Kidney (tissue), 14 donors: ENCODE measurements around the gene SLC25A26. TPM values are rescaled to one million over a fixed set of nuclear protein-coding genes. Genes with fewer than 3 reads are reported as not detected.

Source experiments
- DNase-seq, 5 donors: peaks; one replicate each; pipeline ENCODE4 v3.0.0-alpha.2; 2013 to 2020
- FAIRE-seq: peaks from 2 replicates; lab custom pipeline; 2012; peaks lifted over from hg19 to GRCh38; lab: Jason Lieb, UNC
- H3K27ac ChIP-seq, 2 donors: one replicate each; pipeline ENCODE4 v1.7.0; 2013; ENCODE audit warnings: low read depth in 2 of 2, low read length in 2 of 2, inconsistent platforms in 1 of 2
- H3K27me3 ChIP-seq: one replicate; pipeline ENCODE4 v1.7.1; 2013; ENCODE audit warnings: low read length, inconsistent platforms; ENCODE audit not compliant: control insufficient read depth, insufficient read depth
- H3K36me3 ChIP-seq, 3 donors: one replicate each; pipeline versions ENCODE4 v1.7.0 to v1.7.1; 2013; ENCODE audit warnings: low read length in 3 of 3, control low read depth in 1 of 3, inconsistent platforms in 1 of 3; ENCODE audit not compliant: insufficient read depth in 3 of 3, control insufficient read depth in 2 of 3
- H3K4me1 ChIP-seq, 3 donors: one replicate each; pipeline versions ENCODE4 v1.7.0 to v1.7.1; 2013; ENCODE audit warnings: low read length in 3 of 3, inconsistent platforms in 1 of 3, low read depth in 1 of 3; ENCODE audit not compliant: control insufficient read depth in 2 of 3, insufficient read depth in 2 of 3
- H3K4me3 ChIP-seq, 3 donors: one replicate each; pipeline versions ENCODE4 v1.7.0 to v1.8.1; 2013; ENCODE audit warnings: low read length in 3 of 3, control low read depth in 1 of 3, inconsistent platforms in 1 of 3
- H3K9ac ChIP-seq, 3 donors: one replicate each; pipeline versions ENCODE4 v1.7.0 to v1.7.1; 2013; ENCODE audit warnings: low read length in 3 of 3, control low read depth in 1 of 3, inconsistent platforms in 1 of 3
- H3K9me3 ChIP-seq, 3 donors: one replicate each; pipeline versions ENCODE4 v1.7.0 to v1.7.1; 2013; ENCODE audit warnings: low read length in 3 of 3, control low read depth in 1 of 3, inconsistent platforms in 1 of 3; ENCODE audit not compliant: control insufficient read depth in 2 of 3, insufficient read depth in 1 of 3
- intact Hi-C: fragments of 100-400 bp; cut with DNase I; formaldehyde crosslinking; loops from one replicate; pipeline ENCODE4 v1.11.1; 2022
- polyA plus RNA-seq: library from polyadenylated mRNA; stranded (reverse); fragments of 350-450 nt; fragmentation: Illumina TruSeq; extraction: RNeasy Lipid Tissue Mini Kit (QIAGEN cat#74804); gene quantifications from one replicate; pipeline ENCODE4 v1.2.3, GENCODE V29; 2014; ENCODE audit warnings: low read depth, low replicate concordance; ENCODE audit not compliant: insufficient read depth
- total RNA-seq: library from RNA; stranded (reverse); fragmentation: NEBNext Ultra II Directional; extraction: Animal tissue kit (Norgen Biotek cat#: 25700); gene quantifications from one replicate; pipeline ENCODE4 v1.2.1, GENCODE V29; 2021
- TF ChIP-seq, protein P1 (sequence below): IDR thresholded peaks from 3 replicates; pipeline ENCODE4 v1.5.1; 2012; ENCODE audit warnings: mild to moderate bottlenecking, moderate library complexity, borderline replicate concordance; ENCODE audit not compliant: insufficient read depth; ENCODE audit errors: extremely low read depth
- donor health status: control.
- donor health status: control.
- donor health status: control.
- donor health status: control.
- donor health status: control.
- donor health status: DM: yes; HTN: yes; CAD: no.
- donor health status: Normal renal cell carcinoma (clear cell type).

SLC25A26 gene
- total and polyA plus RNA-seq, 2 donors from 2014 or later, result 23.9 to 25.4 TPM

DNA sequence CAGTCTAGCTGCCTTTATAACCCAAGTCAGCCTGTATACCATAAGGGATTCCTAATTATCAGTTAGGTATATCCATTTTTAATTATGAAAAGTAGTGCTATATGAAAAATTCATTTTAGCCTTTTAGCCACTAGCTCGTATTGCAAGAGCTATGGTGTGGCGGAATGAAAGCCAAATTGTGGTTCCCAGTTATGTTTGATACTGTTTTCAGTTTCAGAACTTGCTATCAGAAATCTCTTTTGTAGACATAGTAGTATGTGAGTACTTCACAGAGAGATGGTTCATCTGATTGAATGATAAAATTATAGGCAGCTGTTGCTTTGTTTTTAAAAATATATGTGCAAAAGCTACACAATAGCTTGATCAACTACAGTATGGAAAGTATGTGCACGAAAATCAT is 134.6 kb downstream of the SLC25A26 start:
- H3K36me3 ChIP-seq, result no peaks in the 10 kb centered on the region
- DNase-seq (no peak), FAIRE-seq (no peak)
- no peaks in the 10 kb centered on the region for H3K9me3 ChIP-seq
- H3K27me3 ChIP-seq, result no peaks in the 10 kb centered on the region
- peaks cover 0 to 5% (median 0%) of the 10 kb centered on the region in 3 donors for H3K4me1 ChIP-seq
- no peak overlapping the region for H3K4me3 ChIP-seq
- no peak overlapping the region for H3K27ac ChIP-seq
- H3K9ac ChIP-seq, result no peak overlapping the region
- TF ChIP-seq, protein P1, sequence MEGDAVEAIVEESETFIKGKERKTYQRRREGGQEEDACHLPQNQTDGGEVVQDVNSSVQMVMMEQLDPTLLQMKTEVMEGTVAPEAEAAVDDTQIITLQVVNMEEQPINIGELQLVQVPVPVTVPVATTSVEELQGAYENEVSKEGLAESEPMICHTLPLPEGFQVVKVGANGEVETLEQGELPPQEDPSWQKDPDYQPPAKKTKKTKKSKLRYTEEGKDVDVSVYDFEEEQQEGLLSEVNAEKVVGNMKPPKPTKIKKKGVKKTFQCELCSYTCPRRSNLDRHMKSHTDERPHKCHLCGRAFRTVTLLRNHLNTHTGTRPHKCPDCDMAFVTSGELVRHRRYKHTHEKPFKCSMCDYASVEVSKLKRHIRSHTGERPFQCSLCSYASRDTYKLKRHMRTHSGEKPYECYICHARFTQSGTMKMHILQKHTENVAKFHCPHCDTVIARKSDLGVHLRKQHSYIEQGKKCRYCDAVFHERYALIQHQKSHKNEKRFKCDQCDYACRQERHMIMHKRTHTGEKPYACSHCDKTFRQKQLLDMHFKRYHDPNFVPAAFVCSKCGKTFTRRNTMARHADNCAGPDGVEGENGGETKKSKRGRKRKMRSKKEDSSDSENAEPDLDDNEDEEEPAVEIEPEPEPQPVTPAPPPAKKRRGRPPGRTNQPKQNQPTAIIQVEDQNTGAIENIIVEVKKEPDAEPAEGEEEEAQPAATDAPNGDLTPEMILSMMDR, result no peak
- intact Hi-C loops, result no loop called here

DNA sequence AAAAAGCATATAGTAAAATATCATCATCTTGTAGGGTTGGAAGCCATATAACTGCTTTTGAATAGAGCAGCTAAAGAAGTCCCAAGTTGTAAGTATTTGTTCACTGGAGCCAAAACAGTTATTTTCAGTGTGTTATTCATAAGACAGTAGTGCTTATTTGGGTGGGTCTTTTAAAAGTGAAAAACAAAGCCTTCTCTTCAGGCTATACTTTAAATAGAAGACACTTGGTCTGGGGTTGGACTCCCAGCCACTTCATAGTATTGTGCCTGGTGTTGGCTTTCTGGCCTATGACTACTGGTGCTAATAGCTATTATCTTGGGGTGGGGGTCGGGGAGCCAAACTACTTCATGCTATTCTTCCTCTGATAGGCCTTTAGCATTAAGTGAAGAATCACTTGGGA is 135.2 kb downstream of the SLC25A26 start:
- Histone ChIP-seq H3K9ac (no peak overlapping the region), H3K4me3 (no peak overlapping the region), H3K36me3 (no peaks in the 10 kb centered on the region), H3K27ac (no peak overlapping the region), H3K9me3 (no peaks in the 10 kb centered on the region), H3K4me1 (peaks cover 0 to 5% (median 0%) of the 10 kb centered on the region in 3 donors), H3K27me3 (no peaks in the 10 kb centered on the region)
- FAIRE-seq (no peak), DNase-seq (no peak)
- intact Hi-C loops, result no loop called here
- TF ChIP-seq, protein P1, result no peak

DNA sequence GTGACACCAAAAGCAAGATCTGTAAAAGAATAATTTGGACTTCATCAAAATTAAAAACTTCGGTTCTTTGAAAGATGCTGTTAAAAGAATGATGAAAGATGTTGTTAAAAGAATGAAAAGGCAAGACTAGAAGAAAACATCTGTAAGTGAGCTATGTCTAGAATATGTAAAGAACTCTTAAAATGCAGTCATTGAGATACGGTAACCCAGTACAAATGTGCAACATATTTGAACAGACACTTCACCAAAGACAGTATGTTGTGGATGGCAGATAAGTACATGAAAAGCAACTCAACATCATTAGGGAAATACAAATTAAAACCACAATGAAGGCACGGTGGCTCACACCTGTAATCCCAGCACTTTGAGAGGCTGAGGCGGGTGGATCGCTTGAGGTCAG is 140.6 kb downstream of the SLC25A26 start:
- H3K27ac ChIP-seq, result no peak overlapping the region
- FAIRE-seq (no peak), DNase-seq (no peak)
- no peaks in the 10 kb centered on the region for H3K9me3 ChIP-seq
- H3K4me3 ChIP-seq, result no peak overlapping the region
- no peaks in the 10 kb centered on the region for H3K27me3 ChIP-seq
- H3K9ac ChIP-seq, result no peak overlapping the region
- TF ChIP-seq, protein P1, result no peak
- no peaks in the 10 kb centered on the region for H3K36me3 ChIP-seq
- intact Hi-C loops, result no loop called here
- no peaks in the 10 kb centered on the region for H3K4me1 ChIP-seq

DNA sequence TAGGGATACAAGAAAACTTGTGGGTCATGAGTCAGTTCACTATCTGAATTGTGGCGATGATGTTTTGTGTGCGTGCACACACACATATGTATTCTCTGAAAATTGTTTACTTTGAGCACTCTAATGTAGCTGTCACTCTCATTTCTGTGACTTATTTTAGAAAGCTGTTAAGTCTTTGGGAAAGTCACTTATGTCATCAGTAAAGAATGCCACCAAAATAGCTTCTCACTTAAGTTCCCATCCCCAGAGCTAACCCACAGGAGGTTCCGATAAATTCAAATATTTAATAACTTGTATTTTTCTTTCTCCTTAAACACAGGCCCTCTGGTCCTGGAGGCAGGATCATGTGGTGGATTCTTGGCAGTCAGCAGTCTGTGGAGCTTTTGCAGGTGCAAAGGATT is 141.7 kb downstream of the SLC25A26 start:
- no peaks in the 10 kb centered on the region for H3K9me3 ChIP-seq
- H3K4me3 ChIP-seq, result no peak overlapping the region
- DNase-seq, result peak in 2 of 5 donors; percentile 12 to 20
- intact Hi-C loops, result no loop called here
- H3K36me3 ChIP-seq, result no peaks in the 10 kb centered on the region
- H3K9ac ChIP-seq, result no peak overlapping the region
- no peak overlapping the region for H3K27ac ChIP-seq
- H3K27me3 ChIP-seq, result no peaks in the 10 kb centered on the region
- TF ChIP-seq, protein P1, result no peak
- H3K4me1 ChIP-seq, result no peaks in the 10 kb centered on the region
- no peak for FAIRE-seq
